HepG2 (cell line): ENCODE results near the gene CATSPERE. TPM values are rescaled to one million over a fixed set of nuclear protein-coding genes. Genes with fewer than 3 reads are reported as not detected.

Experiments
- DZIP1 ChIP-seq: sonication (generic); formaldehyde crosslinking; IDR thresholded peaks from 2 replicates; pipeline ENCODE4 v1.5.0; 2020; ENCODE audit warnings: mild to moderate bottlenecking, missing genetic modification reagents
- FOSL1 ChIP-seq: sonication (generic); formaldehyde crosslinking; IDR thresholded peaks from 2 replicates; pipeline ENCODE4 v1.9.0; 2021; ENCODE audit warnings: missing genetic modification reagents, borderline replicate concordance
- FOXK2 ChIP-seq: fragments of 450-650 bp; IDR thresholded peaks from 2 replicates; pipeline ENCODE4 v1.6.1; 2016
- KAT8 ChIP-seq: IDR thresholded peaks from 2 replicates; pipeline ENCODE4 v1.6.1; 2016; ENCODE audit warnings: missing genetic modification reagents, missing compliant biosample characterization
- LBX2 ChIP-seq: sonication (generic); formaldehyde crosslinking; IDR thresholded peaks from 2 replicates; pipeline ENCODE4 v1.5.0; 2020; ENCODE audit warnings: missing genetic modification reagents, mild to moderate bottlenecking, borderline replicate concordance
- MAX ChIP-seq: IDR thresholded peaks from 2 replicates; pipeline ENCODE4 v1.6.1; 2012; ENCODE audit warnings: inconsistent platforms
- TBX2 ChIP-seq: sonication (generic); formaldehyde crosslinking; IDR thresholded peaks from 2 replicates; pipeline ENCODE4 v1.5.0; 2020; ENCODE audit warnings: missing genetic modification reagents, mild to moderate bottlenecking, borderline replicate concordance
- ZBTB42 ChIP-seq: sonication (generic); formaldehyde crosslinking; IDR thresholded peaks from 2 replicates; pipeline ENCODE4 v1.5.0; 2020; ENCODE audit warnings: mild to moderate bottlenecking, missing genetic modification reagents
- ZNF543 ChIP-seq: sonication (generic); formaldehyde crosslinking; IDR thresholded peaks from 2 replicates; pipeline ENCODE4 v1.4.0; 2020; ENCODE audit warnings: mild to moderate bottlenecking, missing genetic modification reagents
- ZNF556 ChIP-seq: sonication (generic); formaldehyde crosslinking; IDR thresholded peaks from 2 replicates; pipeline ENCODE4 v1.4.0; 2020; ENCODE audit warnings: mild to moderate bottlenecking, missing genetic modification reagents, borderline replicate concordance
- ZNF761 ChIP-seq: sonication (generic); formaldehyde crosslinking; conservative IDR thresholded peaks from 2 replicates; pipeline ENCODE4 v1.4.0; 2020; ENCODE audit warnings: mild to moderate bottlenecking, missing genetic modification reagents
- ZNF780A ChIP-seq: sonication (generic); formaldehyde crosslinking; IDR thresholded peaks from 2 replicates; pipeline ENCODE4 v1.8.0; 2022; ENCODE audit warnings: mild to moderate bottlenecking, missing genetic modification reagents, moderate library complexity
- ZNF781 ChIP-seq: sonication (generic); formaldehyde crosslinking; IDR thresholded peaks from 2 replicates; pipeline ENCODE4 v1.5.1; 2020; ENCODE audit warnings: borderline replicate concordance, mild to moderate bottlenecking, missing genetic modification reagents; ENCODE audit errors: not compliant biosample characterization
- ZNF784 ChIP-seq: sonication (generic); formaldehyde crosslinking; IDR thresholded peaks from 2 replicates; pipeline ENCODE4 v1.5.1; 2020; ENCODE audit warnings: missing genetic modification reagents, mild to moderate bottlenecking, borderline replicate concordance
- polyA plus RNA-seq, 8 experiments: library from polyadenylated mRNA; depleted of rRNA in 3 of 8; stranded (reverse) in 7 of 8; unstranded in 1 of 8; fragments of >200 nt; fragmentation: Illumina TruSeq in 4 of 8; extraction: Trizol in 4 of 8; gene quantifications; 2 replicates each; pipeline versions ENCODE4 v1.2.1 to v1.2.3, GENCODE V29; 2011 to 2016; ENCODE audit warnings: low read depth in 4 of 8, missing spikeins in 1 of 8, mixed read lengths in 1 of 8; ENCODE audit not compliant: insufficient read depth in 1 of 8
- total RNA-seq, 5 experiments: library from RNA; depleted of rRNA; stranded (reverse); fragments of >200 nt; fragmentation: Illumina TruSeq; extraction: Trizol; gene quantifications; 2 replicates each; pipeline ENCODE4 v1.2.3, GENCODE V29; 2016; ENCODE audit warnings: low read depth in 1 of 5
- TF ChIP-seq, protein P1 (sequence below): sonication (generic); formaldehyde crosslinking; IDR thresholded peaks from 2 replicates; pipeline ENCODE4 v1.4.0; 2020; ENCODE audit warnings: missing genetic modification reagents
- TF ChIP-seq, protein P2 (sequence below): sonication (generic); formaldehyde crosslinking; IDR thresholded peaks from 2 replicates; pipeline ENCODE4 v1.4.0; 2020; ENCODE audit warnings: missing genetic modification reagents
- TF ChIP-seq, protein P3 (sequence below): sonication (generic); formaldehyde crosslinking; IDR thresholded peaks from 2 replicates; pipeline ENCODE4 v1.9.0; 2022; ENCODE audit warnings: missing genetic modification reagents, mild to moderate bottlenecking, borderline replicate concordance
- TF ChIP-seq, protein P4 (sequence below): sonication (generic); formaldehyde crosslinking; IDR thresholded peaks from 2 replicates; pipeline ENCODE4 v1.8.1; 2023; ENCODE audit warnings: mild to moderate bottlenecking, missing genetic modification reagents

The CATSPERE gene
- total and polyA plus RNA-seq, 2 of the 13 experiments (the other 11 are each of a cell fraction or from before 2014, with no cell fraction given), result 0.34 to 0.51 TPM

GRCh38 chr1:244652623-244653438, 191.8 kb downstream of the CATSPERE start, which contains the start of gene DESI2 (continued):
- TF ChIP-seq, protein P1, sequence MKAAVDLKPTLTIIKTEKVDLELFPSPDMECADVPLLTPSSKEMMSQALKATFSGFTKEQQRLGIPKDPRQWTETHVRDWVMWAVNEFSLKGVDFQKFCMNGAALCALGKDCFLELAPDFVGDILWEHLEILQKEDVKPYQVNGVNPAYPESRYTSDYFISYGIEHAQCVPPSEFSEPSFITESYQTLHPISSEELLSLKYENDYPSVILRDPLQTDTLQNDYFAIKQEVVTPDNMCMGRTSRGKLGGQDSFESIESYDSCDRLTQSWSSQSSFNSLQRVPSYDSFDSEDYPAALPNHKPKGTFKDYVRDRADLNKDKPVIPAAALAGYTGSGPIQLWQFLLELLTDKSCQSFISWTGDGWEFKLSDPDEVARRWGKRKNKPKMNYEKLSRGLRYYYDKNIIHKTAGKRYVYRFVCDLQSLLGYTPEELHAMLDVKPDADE (CRISPR knock-in tag), result peak; percentile 31; the same call in 1 of the 2 replicates
- TF ChIP-seq, protein P2, sequence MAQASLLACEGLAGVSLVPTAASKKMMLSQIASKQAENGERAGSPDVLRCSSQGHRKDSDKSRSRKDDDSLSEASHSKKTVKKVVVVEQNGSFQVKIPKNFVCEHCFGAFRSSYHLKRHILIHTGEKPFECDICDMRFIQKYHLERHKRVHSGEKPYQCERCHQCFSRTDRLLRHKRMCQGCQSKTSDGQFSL (CRISPR knock-in tag), result no peak
- TF ChIP-seq ZBTB42 (CRISPR knock-in tag), result no peak
- TF ChIP-seq ZNF784 (CRISPR knock-in tag), result no peak; the same call in 1 of the 2 replicates
- TF ChIP-seq, protein P3, sequence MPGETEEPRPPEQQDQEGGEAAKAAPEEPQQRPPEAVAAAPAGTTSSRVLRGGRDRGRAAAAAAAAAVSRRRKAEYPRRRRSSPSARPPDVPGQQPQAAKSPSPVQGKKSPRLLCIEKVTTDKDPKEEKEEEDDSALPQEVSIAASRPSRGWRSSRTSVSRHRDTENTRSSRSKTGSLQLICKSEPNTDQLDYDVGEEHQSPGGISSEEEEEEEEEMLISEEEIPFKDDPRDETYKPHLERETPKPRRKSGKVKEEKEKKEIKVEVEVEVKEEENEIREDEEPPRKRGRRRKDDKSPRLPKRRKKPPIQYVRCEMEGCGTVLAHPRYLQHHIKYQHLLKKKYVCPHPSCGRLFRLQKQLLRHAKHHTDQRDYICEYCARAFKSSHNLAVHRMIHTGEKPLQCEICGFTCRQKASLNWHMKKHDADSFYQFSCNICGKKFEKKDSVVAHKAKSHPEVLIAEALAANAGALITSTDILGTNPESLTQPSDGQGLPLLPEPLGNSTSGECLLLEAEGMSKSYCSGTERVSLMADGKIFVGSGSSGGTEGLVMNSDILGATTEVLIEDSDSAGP (CRISPR knock-in tag), result peak; percentile 60; the same call in 1 of the 2 replicates
- peak; percentile 80 for TF ChIP-seq TBX2 (CRISPR knock-in tag)
- TF ChIP-seq, protein P4, sequence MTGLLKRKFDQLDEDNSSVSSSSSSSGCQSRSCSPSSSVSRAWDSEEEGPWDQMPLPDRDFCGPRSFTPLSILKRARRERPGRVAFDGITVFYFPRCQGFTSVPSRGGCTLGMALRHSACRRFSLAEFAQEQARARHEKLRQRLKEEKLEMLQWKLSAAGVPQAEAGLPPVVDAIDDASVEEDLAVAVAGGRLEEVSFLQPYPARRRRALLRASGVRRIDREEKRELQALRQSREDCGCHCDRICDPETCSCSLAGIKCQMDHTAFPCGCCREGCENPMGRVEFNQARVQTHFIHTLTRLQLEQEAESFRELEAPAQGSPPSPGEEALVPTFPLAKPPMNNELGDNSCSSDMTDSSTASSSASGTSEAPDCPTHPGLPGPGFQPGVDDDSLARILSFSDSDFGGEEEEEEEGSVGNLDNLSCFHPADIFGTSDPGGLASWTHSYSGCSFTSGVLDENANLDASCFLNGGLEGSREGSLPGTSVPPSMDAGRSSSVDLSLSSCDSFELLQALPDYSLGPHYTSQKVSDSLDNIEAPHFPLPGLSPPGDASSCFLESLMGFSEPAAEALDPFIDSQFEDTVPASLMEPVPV, result 0 out of 2 replicates have a peak, but pooled peaks have one; percentile 74
- no peak for TF ChIP-seq FOSL1 (CRISPR knock-in tag)
- TF ChIP-seq ZNF780A (CRISPR knock-in tag), result no peak
- no peak for TF ChIP-seq DZIP1 (CRISPR knock-in tag)
- peak; percentile 78 for TF ChIP-seq MAX
- TF ChIP-seq ZNF761, result no peak; the same call in 1 of the 2 replicates
- TF ChIP-seq ZNF556 (CRISPR knock-in tag), result peak; percentile 35; the same call in 1 of the 2 replicates
- peak; percentile 84 for TF ChIP-seq KAT8 (CRISPR knock-in tag)
- no peak for TF ChIP-seq FOXK2
- no peak for TF ChIP-seq ZNF781
- no peak for TF ChIP-seq LBX2 (CRISPR knock-in tag)
- no peak; the same call in 1 of the 2 replicates for TF ChIP-seq ZNF543 (CRISPR knock-in tag)
